SK-N-SH (cell line): Measurements from ENCODE around the gene IP6K1. TPM values are rescaled to one million over a fixed set of nuclear protein-coding genes. Genes with fewer than 3 reads are reported as not detected.

Experiments
- CTCF ChIA-PET: fragments of 300-600, 350-600 bp; formaldehyde crosslinking; extraction: SDS; loops from one replicate; lab custom pipeline; 2021; lab: Yijun Ruan, JAX
- POLR2A ChIA-PET: fragments of 350-600 bp; sonication (Branson Sonifier 250); formaldehyde crosslinking; extraction: SDS; loops from one replicate; lab custom pipeline; 2020; ENCODE audit warnings: antibody characterized with exemption, inconsistent platforms; lab: Yijun Ruan, JAX
- DNase-seq: peaks from one replicate; pipeline ENCODE4 v3.0.0; 2012
- H2AFZ ChIP-seq: fragments of 200-600 bp; sonication (generic); 2 replicates; pipeline ENCODE4 v1.8.1; 2016; ENCODE audit warnings: antibody characterized with exemption, mild to moderate bottlenecking, low read depth
- H3F3A ChIP-seq: fragments of 200-600 bp; sonication (generic); replicated peaks from 2 replicates; pipeline ENCODE3; 2016; ENCODE audit warnings: antibody characterized with exemption, mild to moderate bottlenecking; ENCODE audit not compliant: insufficient read depth
- H3K27ac ChIP-seq, 2 experiments: fragments of 200-500 bp in 1 of 2; fragments of 200-600 bp in 1 of 2; sonication (Bioruptor generic) in 1 of 2; sonication (generic), shearing (Covaris generic) in 1 of 2; 2 replicates each; pipeline versions ENCODE4 v1.5.1 to v1.6.1; 2014 to 2016; ENCODE audit warnings: low read depth in 2 of 2, inconsistent platforms in 1 of 2, low read length in 1 of 2, mild to moderate bottlenecking in 1 of 2, mixed read lengths in 1 of 2
- H3K27me3 ChIP-seq: fragments of 200-600 bp; sonication (generic), shearing (Covaris generic); 2 replicates; pipeline ENCODE4 v1.6.1; 2016; ENCODE audit warnings: mixed run types; ENCODE audit not compliant: insufficient read depth
- H3K36me3 ChIP-seq, 2 experiments: fragments of 200-500 bp in 1 of 2; fragments of 200-600 bp in 1 of 2; sonication (Bioruptor generic) in 1 of 2; sonication (generic) in 1 of 2; replicated peaks in 1 of 2; 2 replicates each; pipeline versions ENCODE3 to v1.5.1; 2014 to 2016; ENCODE audit warnings: low read length in 1 of 2, mild to moderate bottlenecking in 1 of 2; ENCODE audit not compliant: insufficient read depth in 2 of 2, control insufficient read depth in 1 of 2
- H3K4me1 ChIP-seq, 2 experiments: fragments of 200-500 bp in 1 of 2; fragments of 200-600 bp in 1 of 2; sonication (Bioruptor generic) in 1 of 2; sonication (generic), shearing (Covaris generic) in 1 of 2; 2 replicates each; pipeline versions ENCODE4 v1.5.1 to v1.6.1; 2014 to 2016; ENCODE audit warnings: low read depth in 1 of 2, low read length in 1 of 2, mixed run types in 1 of 2; ENCODE audit not compliant: insufficient read depth in 2 of 2, control insufficient read depth in 1 of 2
- H3K4me2 ChIP-seq: fragments of 200-600 bp; sonication (generic), shearing (Covaris generic); 2 replicates; pipeline ENCODE4 v1.6.1; 2017; ENCODE audit warnings: mixed run types
- H3K4me3 ChIP-seq, 2 experiments: fragments of 200-500 bp in 1 of 2; fragments of 200-600 bp in 1 of 2; sonication (Bioruptor generic) in 1 of 2; sonication (generic), shearing (Covaris generic) in 1 of 2; 2 replicates each; pipeline versions ENCODE4 v1.5.1 to v1.8.1; 2014 to 2016; ENCODE audit warnings: low read depth in 2 of 2, inconsistent platforms in 1 of 2, low read length in 1 of 2, mild to moderate bottlenecking in 1 of 2, mixed read lengths in 1 of 2, moderate library complexity in 1 of 2
- H3K79me2 ChIP-seq: fragments of 200-600 bp; sonication (generic); 2 replicates; pipeline ENCODE4 v1.8.1; 2017; ENCODE audit warnings: mild to moderate bottlenecking; ENCODE audit not compliant: insufficient read depth
- H3K9ac ChIP-seq: fragments of 200-600 bp; sonication (generic); 2 replicates; pipeline ENCODE4 v1.6.1; 2017; ENCODE audit warnings: mixed run types
- H3K9me2 ChIP-seq: fragments of 200-600 bp; sonication (generic); 2 replicates; pipeline ENCODE4 v1.6.1; 2017; ENCODE audit warnings: mixed run types
- H3K9me3 ChIP-seq: fragments of 200-600 bp; sonication (generic); 2 replicates; pipeline ENCODE4 v1.6.1; 2017; ENCODE audit warnings: mixed run types, mild to moderate bottlenecking, moderate library complexity
- H4K20me1 ChIP-seq: fragments of 200-600 bp; sonication (generic); 2 replicates; pipeline ENCODE4 v1.6.1; 2017; ENCODE audit warnings: mild to moderate bottlenecking, mixed run types; ENCODE audit not compliant: insufficient read depth
- CHD2 ChIP-seq: fragments of 150-350 bp; IDR thresholded peaks from 2 replicates; pipeline ENCODE4 v1.6.1; 2018; ENCODE audit warnings: low read length; ENCODE audit not compliant: partially characterized antibody
- RAD21 ChIP-seq: IDR thresholded peaks from 2 replicates; pipeline ENCODE4 v1.6.1; 2012; ENCODE audit warnings: mild to moderate bottlenecking, low read length
- RXRA ChIP-seq: IDR thresholded peaks from 2 replicates; pipeline ENCODE4 v1.4.0; 2012; ENCODE audit warnings: low read depth, mild to moderate bottlenecking, borderline replicate concordance
- TAF1 ChIP-seq: IDR thresholded peaks from 2 replicates; pipeline ENCODE4 v1.6.1; 2012; ENCODE audit warnings: low read depth, mild to moderate bottlenecking, low read length, moderate library complexity, borderline replicate concordance
- WGBS: methylation state at CpG from one replicate; pipeline ENCODE4 v1.1.6; 2017; ENCODE audit warnings: low lambda C conversion rate; 5-methylcytosine and 5-hydroxymethylcytosine counted together
- polyA plus RNA-seq, 3 experiments: library from polyadenylated mRNA; depleted of rRNA; stranded (reverse); fragments of >200 nt; gene quantifications; 2 replicates each; pipeline ENCODE4 v1.2.3, GENCODE V29; 2012
- TF ChIP-seq, protein P1 (sequence below): IDR thresholded peaks from 2 replicates; pipeline ENCODE4 v1.4.0; 2012; ENCODE audit warnings: low read depth, borderline replicate concordance
- TF ChIP-seq, protein P2 (sequence below): IDR thresholded peaks from 2 replicates; pipeline ENCODE4; 2012

Gene IP6K1
- polyA plus RNA-seq, 1 of the 3 experiments (the other 2 are of a cell fraction): 23.3 TPM

- Histone ChIP-seq H3K9me2 (no peaks in the 10 kb centered on the region), H3K4me2 (no peak overlapping the region), H3K79me2 (peaks cover 10% of the 10 kb centered on the region; the same call in 1 of the 2 replicates), H3K27me3 (no peaks in the 10 kb centered on the region), H3K36me3 (peaks cover 37 to 62% of the 10 kb centered on the region in 2 experiments), H3F3A (peaks cover 5% of the 10 kb centered on the region), H4K20me1 (peaks cover 3% of the 10 kb centered on the region; the same call in 1 of the 2 replicates), H3K9me3 (no peaks in the 10 kb centered on the region), H3K27ac (no peak overlapping the region), H3K4me3 (no peak overlapping the region), H3K9ac (no peak overlapping the region), H2AFZ (no peak overlapping the region), H3K4me1 (no peaks in the 10 kb centered on the region)
- DNase-seq: no peak
- ChIA-PET POLR2A (interaction anchor here (0.6 kb wide), 2 partner anchors 69 to 465 kb away, joined by 3 read pairs; partner anchors contain the start of gene INKA1), CTCF (no interaction called here)
- no peak for TF ChIP-seq TAF1
- TF ChIP-seq CHD2: no peak
- TF ChIP-seq, protein P1, sequence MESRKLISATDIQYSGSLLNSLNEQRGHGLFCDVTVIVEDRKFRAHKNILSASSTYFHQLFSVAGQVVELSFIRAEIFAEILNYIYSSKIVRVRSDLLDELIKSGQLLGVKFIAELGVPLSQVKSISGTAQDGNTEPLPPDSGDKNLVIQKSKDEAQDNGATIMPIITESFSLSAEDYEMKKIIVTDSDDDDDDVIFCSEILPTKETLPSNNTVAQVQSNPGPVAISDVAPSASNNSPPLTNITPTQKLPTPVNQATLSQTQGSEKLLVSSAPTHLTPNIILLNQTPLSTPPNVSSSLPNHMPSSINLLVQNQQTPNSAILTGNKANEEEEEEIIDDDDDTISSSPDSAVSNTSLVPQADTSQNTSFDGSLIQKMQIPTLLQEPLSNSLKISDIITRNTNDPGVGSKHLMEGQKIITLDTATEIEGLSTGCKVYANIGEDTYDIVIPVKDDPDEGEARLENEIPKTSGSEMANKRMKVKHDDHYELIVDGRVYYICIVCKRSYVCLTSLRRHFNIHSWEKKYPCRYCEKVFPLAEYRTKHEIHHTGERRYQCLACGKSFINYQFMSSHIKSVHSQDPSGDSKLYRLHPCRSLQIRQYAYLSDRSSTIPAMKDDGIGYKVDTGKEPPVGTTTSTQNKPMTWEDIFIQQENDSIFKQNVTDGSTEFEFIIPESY: no peak
- WGBS: 100% methylated on average over 1 of the region's 1 CpG
Observed at GRCh38 chr3:49733551-49733950, 52.8 kb downstream of the IP6K1 start.

DNA sequence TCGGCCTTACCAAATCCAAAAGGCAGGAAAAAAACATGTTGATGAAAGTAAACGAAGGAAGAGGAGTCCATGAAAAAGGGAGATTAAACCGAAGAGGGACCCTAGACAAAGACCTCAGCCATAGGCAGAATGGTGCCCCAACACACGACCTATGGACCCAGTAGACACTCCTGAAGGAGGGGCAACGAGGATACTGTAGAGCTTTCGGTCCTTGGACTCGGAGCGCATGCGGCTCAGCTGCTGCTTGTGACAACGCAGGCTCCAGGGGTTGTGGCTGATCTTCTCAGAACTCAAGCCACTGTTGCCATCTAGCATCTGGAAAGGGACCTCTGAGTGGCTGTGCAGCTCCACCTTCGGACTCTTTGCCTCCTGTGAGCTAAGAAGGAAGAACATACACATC lies 53.7 kb downstream of the IP6K1 start:
- Histone ChIP-seq H3K9ac (no peak overlapping the region), H4K20me1 (peaks cover 3% of the 10 kb centered on the region; the same call in 1 of the 2 replicates), H3K27ac (no peak overlapping the region), H3K9me3 (no peaks in the 10 kb centered on the region), H3K79me2 (peaks cover 10% of the 10 kb centered on the region; the same call in 1 of the 2 replicates), H2AFZ (no peak overlapping the region), H3K36me3 (peaks cover 36 to 59% of the 10 kb centered on the region in 2 experiments), H3K4me3 (no peak overlapping the region), H3K27me3 (no peaks in the 10 kb centered on the region), H3K4me2 (no peak overlapping the region), H3K4me1 (no peaks in the 10 kb centered on the region), H3K9me2 (no peaks in the 10 kb centered on the region), H3F3A (peaks cover 5% of the 10 kb centered on the region)
- TF ChIP-seq RXRA: no peak
- TF ChIP-seq RAD21: no peak
- TF ChIP-seq, protein P2, sequence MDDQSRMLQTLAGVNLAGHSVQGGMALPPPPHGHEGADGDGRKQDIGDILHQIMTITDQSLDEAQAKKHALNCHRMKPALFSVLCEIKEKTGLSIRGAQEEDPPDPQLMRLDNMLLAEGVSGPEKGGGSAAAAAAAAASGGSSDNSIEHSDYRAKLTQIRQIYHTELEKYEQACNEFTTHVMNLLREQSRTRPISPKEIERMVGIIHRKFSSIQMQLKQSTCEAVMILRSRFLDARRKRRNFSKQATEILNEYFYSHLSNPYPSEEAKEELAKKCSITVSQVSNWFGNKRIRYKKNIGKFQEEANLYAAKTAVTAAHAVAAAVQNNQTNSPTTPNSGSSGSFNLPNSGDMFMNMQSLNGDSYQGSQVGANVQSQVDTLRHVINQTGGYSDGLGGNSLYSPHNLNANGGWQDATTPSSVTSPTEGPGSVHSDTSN: no peak
- 93% methylated on average over 7 of the region's 11 CpGs for WGBS
- ChIA-PET POLR2A (no interaction called here), CTCF (interaction anchor here (1.0 kb wide), 1 partner anchor 12 kb away, joined by 3 read pairs; no protein-coding TSS in a partner anchor)
- no peak for DNase-seq
